H1 (cell line): Measurements from ENCODE around the gene TARS3. TPM values are rescaled to one million over a fixed set of nuclear protein-coding genes. Genes with fewer than 3 reads are reported as not detected.

ENCODE experiments used
- CTCF ChIA-PET: fragments of 300-600 bp; sonication (Branson Sonifier 250); formaldehyde crosslinking; loops from one replicate; lab custom pipeline; 2021; ENCODE audit not compliant: partially characterized antibody; lab: Charles Lee
- POLR2A ChIA-PET: fragments of 300-600 bp; sonication (Branson Sonifier 250); formaldehyde crosslinking; loops from one replicate; lab custom pipeline; 2021; ENCODE audit warnings: inconsistent platforms; ENCODE audit not compliant: partially characterized antibody; lab: Charles Lee
- DNase-seq, 2 experiments: peaks; one replicate each; pipeline versions ENCODE4 v3.0.0 to v3.0.0-alpha.2; 2010 to 2022; ENCODE audit warnings: low spot score in 2 of 2, low read depth in 1 of 2, mixed read lengths in 1 of 2
- FAIRE-seq: peaks from 2 replicates; lab custom pipeline; 2011; peaks lifted over from hg19 to GRCh38; lab: Jason Lieb, UNC
- H2AFZ ChIP-seq: 2 replicates; pipeline ENCODE4 v1.8.1; 2012; ENCODE audit warnings: low read length, inconsistent platforms
- H2AK5ac ChIP-seq: 2 replicates; pipeline ENCODE4 v1.6.1; 2013; ENCODE audit warnings: low read depth, low read length
- H2BK120ac ChIP-seq: replicated peaks from 2 replicates; pipeline ENCODE3; 2013; ENCODE audit warnings: low read depth, low read length, inconsistent platforms
- H2BK12ac ChIP-seq: 2 replicates; pipeline ENCODE4 v1.6.1; 2013; ENCODE audit warnings: low read depth, low read length
- H2BK15ac ChIP-seq: 2 replicates; pipeline ENCODE4 v1.6.1; 2013; ENCODE audit warnings: low read length
- H2BK20ac ChIP-seq: 2 replicates; pipeline ENCODE4 v1.6.1; 2013; ENCODE audit warnings: low read length
- H2BK5ac ChIP-seq: 2 replicates; pipeline ENCODE4 v1.6.1; 2013; ENCODE audit warnings: low read depth, low read length
- H3K14ac ChIP-seq: 2 replicates; pipeline ENCODE4 v1.6.1; 2013; ENCODE audit warnings: inconsistent platforms; ENCODE audit not compliant: insufficient read length
- H3K18ac ChIP-seq: 2 replicates; pipeline ENCODE4 v1.6.1; 2013; ENCODE audit warnings: low read length; ENCODE audit errors: extremely low read depth
- H3K23ac ChIP-seq: 2 replicates; pipeline ENCODE4 v1.6.1; 2013; ENCODE audit warnings: inconsistent platforms; ENCODE audit not compliant: insufficient read length
- H3K23me2 ChIP-seq: 2 replicates; pipeline ENCODE4 v1.6.1; 2013; ENCODE audit warnings: low read depth, low read length
- H3K27ac ChIP-seq: 2 replicates; pipeline ENCODE4 v1.6.1; 2011; ENCODE audit warnings: low read depth, low read length, inconsistent platforms
- H3K27me3 ChIP-seq, 4 experiments: replicated peaks in 1 of 4; 1 replicate in 1 of 4; 2 replicates in 3 of 4; pipeline versions ENCODE4 v1.6.1 to v1.8.1; 2011 to 2013; ENCODE audit warnings: low read length in 3 of 4, mild to moderate bottlenecking in 3 of 4, inconsistent platforms in 2 of 4, mixed read lengths in 2 of 4, moderate library complexity in 1 of 4; ENCODE audit not compliant: control insufficient read depth in 3 of 4, insufficient read depth in 3 of 4; ENCODE audit errors: extremely low read depth in 1 of 4
- H3K36me3 ChIP-seq, 4 experiments: 2 replicates each; pipeline versions ENCODE4 v1.6.1 to v1.8.1; 2011 to 2013; ENCODE audit warnings: mild to moderate bottlenecking in 4 of 4, low read length in 3 of 4, moderate library complexity in 2 of 4, control low read depth in 1 of 4, inconsistent platforms in 1 of 4; ENCODE audit not compliant: insufficient read depth in 4 of 4, control insufficient read depth in 2 of 4
- H3K4ac ChIP-seq: replicated peaks from 2 replicates; pipeline ENCODE3; 2013; ENCODE audit warnings: low read length, low read depth, mixed read lengths, inconsistent platforms; ENCODE audit not compliant: insufficient read length
- H3K4me1 ChIP-seq, 4 experiments: replicated peaks in 1 of 4; 1 replicate in 1 of 4; 2 replicates in 3 of 4; pipeline versions ENCODE4 v1.6.1 to v1.8.1; 2011 to 2013; ENCODE audit warnings: low read length in 3 of 4, inconsistent platforms in 2 of 4, mixed read lengths in 1 of 4; ENCODE audit not compliant: insufficient read depth in 4 of 4, control insufficient read depth in 3 of 4
- H3K4me2 ChIP-seq, 2 experiments: 2 replicates each; pipeline versions ENCODE4 v1.6.1 to v1.8.1; 2011 to 2013; ENCODE audit warnings: low read depth in 2 of 2, low read length in 2 of 2, control low read depth in 1 of 2, inconsistent platforms in 1 of 2, mild to moderate bottlenecking in 1 of 2; ENCODE audit not compliant: insufficient read depth in 1 of 2
- H3K4me3 ChIP-seq, 4 experiments: fragments of 200-600, 300-600 bp in 1 of 4; sonication (generic), shearing (Covaris generic), sonication (Bioruptor Twin) in 1 of 4; 2 replicates each; pipeline versions ENCODE4 v1.5.1 to v1.8.1; 2011 to 2016; ENCODE audit warnings: low read length in 4 of 4, low read depth in 3 of 4, control low read depth in 2 of 4, inconsistent platforms in 2 of 4, mild to moderate bottlenecking in 2 of 4, mixed read lengths in 1 of 4, moderate library complexity in 1 of 4; ENCODE audit not compliant: insufficient read depth in 2 of 4; ENCODE audit errors: extremely low read depth in 1 of 4
- H3K56ac ChIP-seq: replicated peaks from 2 replicates; pipeline ENCODE3; 2013; ENCODE audit warnings: low read depth, mild to moderate bottlenecking, mixed read lengths, low read length, inconsistent platforms; ENCODE audit not compliant: insufficient read length
- H3K79me1 ChIP-seq: 2 replicates; pipeline ENCODE4 v1.6.1; 2013; ENCODE audit warnings: low read depth, low read length, control low read depth
- H3K79me2 ChIP-seq, 2 experiments: 2 replicates each; pipeline versions ENCODE4 v1.6.1 to v1.8.1; 2012 to 2013; ENCODE audit warnings: low read length in 2 of 2, mild to moderate bottlenecking in 2 of 2, inconsistent platforms in 1 of 2; ENCODE audit not compliant: insufficient read depth in 2 of 2, control insufficient read depth in 1 of 2
- H3K9ac ChIP-seq, 4 experiments: replicated peaks in 1 of 4; 1 replicate in 1 of 4; 2 replicates in 3 of 4; pipeline versions ENCODE4 v1.6.1 to v1.8.1; 2011 to 2013; ENCODE audit warnings: low read depth in 3 of 4, low read length in 3 of 4, control low read depth in 2 of 4, mild to moderate bottlenecking in 2 of 4, moderate library complexity in 2 of 4, inconsistent platforms in 1 of 4; ENCODE audit errors: extremely low read depth in 1 of 4
- H3K9me3 ChIP-seq, 2 experiments: 2 replicates each; pipeline versions ENCODE4 v1.6.1 to v1.8.1; 2012 to 2013; ENCODE audit warnings: mild to moderate bottlenecking in 2 of 2, moderate library complexity in 2 of 2, control low read depth in 1 of 2, inconsistent platforms in 1 of 2, low read depth in 1 of 2, low read length in 1 of 2, mixed read lengths in 1 of 2; ENCODE audit not compliant: insufficient read depth in 2 of 2
- H4K20me1 ChIP-seq, 2 experiments: replicated peaks in 1 of 2; 2 replicates each; pipeline versions ENCODE3 to v1.8.1; 2011 to 2013; ENCODE audit warnings: inconsistent platforms in 2 of 2, low read length in 2 of 2, mild to moderate bottlenecking in 1 of 2; ENCODE audit not compliant: insufficient read depth in 2 of 2, control insufficient read depth in 1 of 2
- H4K5ac ChIP-seq: 2 replicates; pipeline ENCODE4 v1.6.1; 2013; ENCODE audit warnings: low read length, low read depth, mixed read lengths, inconsistent platforms; ENCODE audit not compliant: insufficient read length
- H4K8ac ChIP-seq: 2 replicates; pipeline ENCODE4 v1.8.0; 2013; ENCODE audit warnings: mild to moderate bottlenecking, moderate library complexity, low read length, inconsistent platforms; ENCODE audit not compliant: insufficient read depth; ENCODE audit errors: extremely low read depth
- H4K91ac ChIP-seq: replicated peaks from 2 replicates; pipeline ENCODE3; 2013; ENCODE audit warnings: low read length, mixed read lengths, inconsistent platforms; ENCODE audit not compliant: insufficient read length
- ATF3 ChIP-seq: IDR thresholded peaks from 2 replicates; pipeline ENCODE4 v1.6.1; 2011; ENCODE audit warnings: low read depth, mild to moderate bottlenecking, low read length; ENCODE audit not compliant: insufficient read depth
- POU5F1 ChIP-seq: IDR thresholded peaks from 2 replicates; pipeline ENCODE4 v1.6.1; 2011; ENCODE audit warnings: low read depth, mild to moderate bottlenecking, low read length, moderate library complexity
- RXRA ChIP-seq: IDR thresholded peaks from 2 replicates; pipeline ENCODE4 v1.6.1; 2011; ENCODE audit warnings: low read depth, mild to moderate bottlenecking, low read length, moderate library complexity; ENCODE audit not compliant: insufficient read depth
- SIRT6 ChIP-seq: IDR thresholded peaks from one replicate; pipeline ENCODE4 v1.7.1; 2012; ENCODE audit warnings: low read length, inconsistent platforms
- TBP ChIP-seq: IDR thresholded peaks from 2 replicates; pipeline ENCODE4 v1.6.1; 2011; ENCODE audit warnings: low read depth, low read length, improper control_type of control experiment
- WGBS, 2 experiments: shearing (Covaris generic) in 1 of 2; methylation state at CpG; one replicate each; pipeline versions ENCODE4 v1.1.6 to v1.1.7; 2013 to 2015; ENCODE audit warnings: low lambda C conversion rate in 2 of 2, mixed read lengths in 2 of 2, inconsistent platforms in 1 of 2, low coverage in 1 of 2, missing lambda C conversion rate in 1 of 2; ENCODE audit not compliant: insufficient replicate concordance in 2 of 2, insufficient coverage in 1 of 2, insufficient read length in 1 of 2; ENCODE audit errors: extremely low coverage in 1 of 2, missing lambda C conversion rate in 1 of 2; 5-methylcytosine and 5-hydroxymethylcytosine counted together
- polyA plus RNA-seq, 7 experiments: library from polyadenylated mRNA; depleted of rRNA in 3 of 7; stranded (reverse) in 5 of 7; unstranded in 2 of 7; fragments of >200 nt in 5 of 7; fragments of 200-250 nt in 2 of 7; gene quantifications; 1 replicate in 5 of 7; 2 replicates in 1 of 7; 4 replicates in 1 of 7; pipeline versions ENCODE4 v1.2.1 to v1.2.3, GENCODE V29; 2011 to 2013; ENCODE audit warnings: missing spikeins in 2 of 7, mixed read lengths in 2 of 7
- total RNA-seq: library from RNA; stranded (reverse); fragmentation: NEBNext Ultra II Directional; extraction: Animal tissue kit (Norgen Biotek cat#: 25700); gene quantifications from 2 replicates; pipeline ENCODE4 v1.2.1, GENCODE V29; 2021

TARS3 gene
- total and polyA plus RNA-seq, 2 of the 8 experiments (the other 6 are each of a cell fraction or from before 2014, with no cell fraction given) = 2.1 to 13.9 TPM

- no peak overlapping the region for H2BK120ac ChIP-seq
- no peak overlapping the region for H3K9ac ChIP-seq
- H4K91ac ChIP-seq = no peak overlapping the region
- no peak overlapping the region for H3K23ac ChIP-seq
- peaks cover 5 to 16% (median 11%) of the 10 kb centered on the region in 4 experiments for H3K4me1 ChIP-seq
- H2BK5ac ChIP-seq = no peak overlapping the region
- no peak overlapping the region for H3K14ac ChIP-seq
- H3K36me3 ChIP-seq = no peaks in the 10 kb centered on the region
- no peak overlapping the region for H2AK5ac ChIP-seq
- WGBS, 2 experiments = 88% methylated on average over 9 of the region's 11 CpGs; no CpG with 5 or more reads in 1 of the 2 experiments
- ChIA-PET POLR2A (no interaction called here), CTCF (interaction anchor here (6.4 kb wide), 1 partner anchor 28 kb away, joined by 33 read pairs; no protein-coding TSS in a partner anchor)
- no peak overlapping the region for H2AFZ ChIP-seq
- FAIRE-seq = no peak
- no peak for DNase-seq
- H4K20me1 ChIP-seq = no peaks in the 10 kb centered on the region
- no peak overlapping the region for H4K5ac ChIP-seq
- no peaks in the 10 kb centered on the region for H3K23me2 ChIP-seq
- H2BK15ac ChIP-seq = no peak overlapping the region
- no peak overlapping the region for H3K18ac ChIP-seq
- H4K8ac ChIP-seq = no peak overlapping the region
- H2BK20ac ChIP-seq = no peak overlapping the region
- H2BK12ac ChIP-seq = no peak overlapping the region
- H3K4me3 ChIP-seq = no peak overlapping the region
- no peak overlapping the region for H3K27ac ChIP-seq
- no peak overlapping the region for H3K4me2 ChIP-seq
- H3K56ac ChIP-seq = no peak overlapping the region
- no peaks in the 10 kb centered on the region for H3K79me1 ChIP-seq
- no peak overlapping the region for H3K4ac ChIP-seq
- peaks cover 0 to 2% (median 0%) of the 10 kb centered on the region in 4 experiments; a peak in 3 of 7 replicates for H3K27me3 ChIP-seq
- H3K79me2 ChIP-seq = no peaks in the 10 kb centered on the region
- no peaks in the 10 kb centered on the region for H3K9me3 ChIP-seq
- no peak for TF ChIP-seq RXRA
- TF ChIP-seq POU5F1 = no peak
- no peak for TF ChIP-seq TBP
- TF ChIP-seq SIRT6 = no peak
- no peak for TF ChIP-seq ATF3
Measured at GRCh38 chr15:101612676-101613075, 111.6 kb downstream of the TARS3 start.
